AG09309 (cell line): ENCODE data around the gene STX11.
"Not testable (repeated sequence)": the region's sequence is repeated elsewhere in the genome, so short reads cannot be mapped to it uniquely, and the experiment has no call there.

ENCODE experiments used
- DNase-seq: peaks from one replicate; pipeline ENCODE4 v3.0.0-alpha.2; 2010; ENCODE audit warnings: low read depth
- H3K4me3 ChIP-seq: 2 replicates; pipeline ENCODE4 v1.5.1; 2011; ENCODE audit warnings: mild to moderate bottlenecking, low read depth, low read length, moderate library complexity; ENCODE audit not compliant: control insufficient read depth
- TF ChIP-seq, protein P1 (sequence below): IDR thresholded peaks from 2 replicates; pipeline ENCODE4 v1.5.1; 2011; ENCODE audit warnings: mild to moderate bottlenecking, low read depth, low read length, inconsistent platforms; ENCODE audit not compliant: insufficient read depth, control insufficient read depth; ENCODE audit errors: missing control alignments

The STX11 gene

DNA sequence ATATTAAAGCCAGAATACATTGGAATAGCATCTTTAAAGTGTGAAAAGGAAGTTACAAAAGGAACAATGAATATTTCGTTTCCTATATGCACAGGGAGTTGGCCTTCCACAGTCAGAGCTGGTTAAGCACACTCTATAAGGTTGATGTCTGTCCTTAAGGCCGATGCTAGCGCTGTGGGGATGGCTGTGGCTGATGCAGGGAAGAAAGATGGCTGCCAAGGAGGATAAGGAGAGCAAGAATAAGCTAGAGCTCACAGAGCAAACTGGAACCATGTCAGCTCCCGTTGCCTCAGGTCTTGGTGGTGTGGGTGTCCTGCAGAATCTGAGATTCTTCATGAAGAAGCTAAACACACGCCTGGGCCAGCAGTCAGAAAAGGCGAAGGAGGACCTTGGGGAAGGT lies 20.8 kb upstream of the STX11 start:
- TF ChIP-seq, protein P1, sequence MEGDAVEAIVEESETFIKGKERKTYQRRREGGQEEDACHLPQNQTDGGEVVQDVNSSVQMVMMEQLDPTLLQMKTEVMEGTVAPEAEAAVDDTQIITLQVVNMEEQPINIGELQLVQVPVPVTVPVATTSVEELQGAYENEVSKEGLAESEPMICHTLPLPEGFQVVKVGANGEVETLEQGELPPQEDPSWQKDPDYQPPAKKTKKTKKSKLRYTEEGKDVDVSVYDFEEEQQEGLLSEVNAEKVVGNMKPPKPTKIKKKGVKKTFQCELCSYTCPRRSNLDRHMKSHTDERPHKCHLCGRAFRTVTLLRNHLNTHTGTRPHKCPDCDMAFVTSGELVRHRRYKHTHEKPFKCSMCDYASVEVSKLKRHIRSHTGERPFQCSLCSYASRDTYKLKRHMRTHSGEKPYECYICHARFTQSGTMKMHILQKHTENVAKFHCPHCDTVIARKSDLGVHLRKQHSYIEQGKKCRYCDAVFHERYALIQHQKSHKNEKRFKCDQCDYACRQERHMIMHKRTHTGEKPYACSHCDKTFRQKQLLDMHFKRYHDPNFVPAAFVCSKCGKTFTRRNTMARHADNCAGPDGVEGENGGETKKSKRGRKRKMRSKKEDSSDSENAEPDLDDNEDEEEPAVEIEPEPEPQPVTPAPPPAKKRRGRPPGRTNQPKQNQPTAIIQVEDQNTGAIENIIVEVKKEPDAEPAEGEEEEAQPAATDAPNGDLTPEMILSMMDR, result no peak
- DNase-seq, result no peak
- no peak overlapping the region for H3K4me3 ChIP-seq

DNA sequence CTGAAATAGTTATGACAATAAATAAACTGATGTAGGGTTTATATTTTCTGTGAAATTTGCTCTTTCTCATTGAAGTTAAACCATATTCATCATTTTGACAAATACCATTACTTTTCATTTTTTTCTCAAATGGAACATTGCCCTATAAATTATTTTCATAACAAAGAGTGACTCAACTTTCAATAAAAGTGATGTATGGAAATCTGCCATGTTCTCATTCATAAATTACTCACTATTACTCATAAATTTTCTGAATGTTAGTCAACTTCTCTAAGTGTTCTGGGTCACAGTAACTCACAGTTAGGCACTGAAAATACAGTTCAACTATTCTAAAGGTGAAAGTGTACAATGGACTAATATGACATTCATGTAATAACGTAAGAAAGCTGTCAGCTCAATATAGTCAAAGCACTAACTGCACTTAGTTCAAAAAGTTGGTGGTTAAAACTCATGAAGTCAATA lies 19.0 kb upstream of the STX11 start:
- no peak overlapping the region for H3K4me3 ChIP-seq
- TF ChIP-seq, protein P1, result no peak
- peak; percentile 43 for DNase-seq

DNA sequence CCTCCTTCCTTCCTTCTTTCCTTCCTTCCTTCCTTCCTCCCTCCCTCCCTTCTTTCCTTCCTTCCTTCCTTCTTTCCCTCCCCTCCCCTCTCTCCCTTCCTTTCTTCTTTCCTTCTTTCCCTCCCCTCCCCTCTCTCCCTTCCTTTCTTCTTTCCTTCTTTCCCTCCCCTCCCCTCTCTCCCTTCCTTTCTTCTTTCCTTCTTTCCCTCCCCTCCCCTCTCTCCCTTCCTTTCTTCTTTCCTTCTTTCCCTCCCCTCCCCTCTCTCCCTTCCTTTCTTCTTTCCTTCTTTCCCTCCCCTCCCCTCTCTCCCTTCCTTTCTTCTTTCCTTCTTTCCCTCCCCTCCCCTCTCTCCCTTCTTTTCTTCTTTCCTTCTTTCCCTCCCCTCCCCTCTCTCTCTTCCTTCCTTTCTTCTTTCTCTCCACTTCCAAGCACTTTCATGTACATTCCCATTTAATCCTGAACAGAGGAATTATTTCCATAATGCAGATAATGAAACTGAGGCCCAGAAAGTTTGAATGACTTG lies 18.1 kb upstream of the STX11 start:
- H3K4me3 ChIP-seq, result not testable (repeated sequence)

DNA sequence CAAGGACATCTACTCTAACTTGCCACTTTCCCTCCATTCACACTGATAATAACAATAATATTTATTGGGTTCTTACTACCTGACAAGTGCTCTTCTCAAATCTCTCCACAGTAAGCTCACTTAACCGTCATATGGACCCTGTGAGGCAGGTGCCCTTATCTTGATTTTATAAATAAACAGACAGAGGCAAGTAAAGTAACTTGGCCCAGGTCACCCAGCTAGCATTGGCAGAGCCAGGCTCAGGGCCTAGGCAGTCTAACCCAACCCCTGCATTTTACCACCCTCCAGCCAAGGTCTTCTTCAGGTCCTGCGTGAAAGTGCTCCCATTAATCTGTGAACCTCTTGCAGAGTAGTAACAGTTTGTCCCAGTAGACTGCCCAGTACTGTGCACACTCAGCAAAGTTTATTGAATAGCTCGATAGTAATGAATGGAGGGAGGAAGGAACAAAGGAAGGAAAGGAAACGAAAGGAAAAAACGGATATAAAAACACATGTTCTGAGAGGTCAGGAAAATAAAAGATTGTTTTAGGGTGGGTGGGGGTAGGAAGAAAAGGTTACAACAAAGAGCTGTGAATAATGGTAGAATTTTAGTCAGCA lies 17.0 kb upstream of the STX11 start:
- DNase-seq, result no peak
- TF ChIP-seq, protein P1, result no peak
- H3K4me3 ChIP-seq, result no peak overlapping the region

More for the DNA sequence above, 18.1 kb upstream of the STX11 start:
- DNase-seq, result not testable (repeated sequence)

DNA sequence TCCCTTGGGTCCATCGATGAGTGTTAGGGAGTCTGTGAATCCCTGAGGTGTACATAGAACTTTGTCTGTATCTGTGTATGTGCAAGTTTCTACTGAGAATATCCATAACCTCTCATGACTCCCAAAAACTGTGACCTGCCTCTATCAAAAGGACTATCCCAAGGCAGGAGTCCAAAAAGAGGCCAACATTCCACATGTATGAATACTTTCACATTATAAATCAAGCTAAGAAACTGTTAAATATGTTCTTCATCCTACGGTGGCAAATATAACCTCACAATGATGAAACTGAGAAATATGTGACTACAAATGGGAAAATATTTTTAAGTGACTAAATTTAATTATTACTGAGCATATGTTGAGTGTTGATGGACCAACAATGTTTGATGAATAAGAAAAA lies 16.1 kb upstream of the STX11 start:
- DNase-seq, result no peak
- TF ChIP-seq, protein P1, result no peak
- H3K4me3 ChIP-seq, result no peak overlapping the region

DNA sequence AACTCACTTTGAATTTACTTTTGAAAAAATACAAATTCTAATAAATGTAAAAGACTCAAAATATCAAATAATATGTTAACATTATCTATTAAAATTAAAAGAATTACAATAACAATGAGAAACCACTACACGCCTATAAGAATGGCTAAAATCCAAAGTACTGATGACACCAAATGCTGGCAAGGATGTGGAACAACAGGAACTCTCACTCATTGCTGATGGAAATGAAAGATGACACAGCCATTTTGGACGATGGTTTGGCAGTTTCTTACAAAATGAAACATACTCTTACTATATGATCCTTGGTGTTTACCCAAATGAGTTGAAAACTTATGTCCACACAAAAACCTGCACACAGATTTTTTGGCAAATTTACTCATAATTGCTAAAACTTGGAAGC lies 15.6 kb upstream of the STX11 start:
- TF ChIP-seq, protein P1, result no peak
- H3K4me3 ChIP-seq, result no peak overlapping the region

DNA sequence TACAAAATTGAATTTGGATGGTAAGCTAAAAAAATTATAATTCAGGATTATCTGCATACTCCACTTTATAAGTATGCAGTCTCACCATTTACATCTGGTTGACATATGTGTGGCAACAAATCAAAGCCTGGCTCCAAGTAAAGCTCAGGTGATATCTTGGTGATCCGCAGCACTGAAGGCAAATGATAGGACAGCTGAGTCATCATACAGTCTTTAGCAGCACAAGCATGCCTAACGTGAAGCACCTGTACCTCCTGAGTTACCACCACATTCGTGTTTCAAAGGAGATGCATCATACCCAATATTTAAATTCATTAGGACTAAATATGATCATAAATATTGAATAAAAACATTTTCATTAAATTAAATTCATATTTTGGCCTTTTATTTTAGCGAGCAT lies 11.8 kb upstream of the STX11 start:
- H3K4me3 ChIP-seq, result no peak overlapping the region
- TF ChIP-seq, protein P1, result no peak
- DNase-seq, result no peak

More for the DNA sequence above, 15.6 kb upstream of the STX11 start:
- no peak for DNase-seq
